ENCODE measurements around the gene UBASH3A. TPM values are rescaled to one million over a fixed set of nuclear protein-coding genes. Genes with fewer than 3 reads are reported as not detected.

Gene UBASH3A, protein sequence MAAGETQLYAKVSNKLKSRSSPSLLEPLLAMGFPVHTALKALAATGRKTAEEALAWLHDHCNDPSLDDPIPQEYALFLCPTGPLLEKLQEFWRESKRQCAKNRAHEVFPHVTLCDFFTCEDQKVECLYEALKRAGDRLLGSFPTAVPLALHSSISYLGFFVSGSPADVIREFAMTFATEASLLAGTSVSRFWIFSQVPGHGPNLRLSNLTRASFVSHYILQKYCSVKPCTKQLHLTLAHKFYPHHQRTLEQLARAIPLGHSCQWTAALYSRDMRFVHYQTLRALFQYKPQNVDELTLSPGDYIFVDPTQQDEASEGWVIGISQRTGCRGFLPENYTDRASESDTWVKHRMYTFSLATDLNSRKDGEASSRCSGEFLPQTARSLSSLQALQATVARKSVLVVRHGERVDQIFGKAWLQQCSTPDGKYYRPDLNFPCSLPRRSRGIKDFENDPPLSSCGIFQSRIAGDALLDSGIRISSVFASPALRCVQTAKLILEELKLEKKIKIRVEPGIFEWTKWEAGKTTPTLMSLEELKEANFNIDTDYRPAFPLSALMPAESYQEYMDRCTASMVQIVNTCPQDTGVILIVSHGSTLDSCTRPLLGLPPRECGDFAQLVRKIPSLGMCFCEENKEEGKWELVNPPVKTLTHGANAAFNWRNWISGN
- polyA plus RNA-seq = 1.6 TPM

- no peak within 1 kb of the TSS for H3K27ac Mint-ChIP-seq
- H3K36me3 Mint-ChIP-seq = no peaks in the 10 kb centered on the region
- peaks cover 0 to 7% (median 2%) of the 10 kb centered on the region in 3 donors for H3K4me1 Mint-ChIP-seq
- H3K9me3 Mint-ChIP-seq = peaks cover 0 to 10% (median 2%) of the 10 kb centered on the region in 3 donors
- peaks cover 3% of the 10 kb centered on the region for H3K27me3 Mint-ChIP-seq
- peak within 1 kb of the TSS in 3 of 4 donors; percentile 63 to 66 (median 65) for H3K4me3 Mint-ChIP-seq
These were observed at the start of gene UBASH3A for GRCh38 chr21:42403611-42404231. TSS of gene UBASH3A (plus strand) at chr21:42403902. CDS start at chr21:42403946, 44 bp downstream.

- H3K4me3 Mint-ChIP-seq = no peak overlapping the region
- peaks cover 3% of the 10 kb centered on the region for H3K36me3 Mint-ChIP-seq
- peaks cover 36% of the 10 kb centered on the region for H3K27me3 Mint-ChIP-seq
- peaks cover 0 to 1% (median 0%) of the 10 kb centered on the region in 3 donors for H3K4me1 Mint-ChIP-seq
- H3K27ac Mint-ChIP-seq = no peak overlapping the region
- H3K9me3 Mint-ChIP-seq = peaks cover 3 to 35% (median 7%) of the 10 kb centered on the region in 3 donors
These were observed 47.7 kb upstream of the UBASH3A start for GRCh38 chr21:42356046-42356445.

GRCh38 chr21:42356650-42357049 is 47.1 kb upstream of the UBASH3A start:
- peaks cover 3% of the 10 kb centered on the region for H3K36me3 Mint-ChIP-seq

DNA sequence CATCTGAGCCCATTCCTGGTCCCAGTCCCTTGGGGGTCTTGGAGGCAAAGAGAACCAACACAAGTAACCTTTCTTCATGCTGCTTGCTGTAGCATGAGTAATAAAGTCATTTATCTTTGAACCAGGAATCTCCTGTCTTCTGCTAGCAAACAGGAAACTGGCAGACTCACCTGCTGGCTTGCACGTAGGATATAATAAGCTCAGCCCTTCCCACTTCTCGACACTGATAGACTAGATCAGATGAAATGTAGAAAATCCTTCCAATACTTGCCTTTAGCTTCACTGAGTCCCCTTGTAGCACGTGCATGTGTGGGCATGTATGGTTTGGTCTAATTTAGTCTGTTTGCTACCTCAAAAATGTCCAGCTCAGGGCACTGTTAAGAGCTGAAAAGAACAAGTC is 46.4 kb upstream of the UBASH3A start:
- Mint-ChIP-seq H3K27me3 (peaks cover 38% of the 10 kb centered on the region), H3K4me1 (peaks cover 0 to 5% (median 3%) of the 10 kb centered on the region in 3 donors)

More at GRCh38 chr21:42356650-42357049, 47.1 kb upstream of the UBASH3A start:
- Mint-ChIP-seq H3K4me3 (no peak overlapping the region), H3K9me3 (peaks cover 3 to 35% (median 7%) of the 10 kb centered on the region in 3 donors), H3K27ac (no peak overlapping the region), H3K27me3 (peaks cover 36% of the 10 kb centered on the region), H3K4me1 (peaks cover 0 to 1% (median 0%) of the 10 kb centered on the region in 3 donors)

GRCh38 chr21:42358261-42358660 is 45.4 kb upstream of the UBASH3A start:
- peaks cover 0 to 11% (median 3%) of the 10 kb centered on the region in 3 donors for H3K4me1 Mint-ChIP-seq
- no peak overlapping the region for H3K27ac Mint-ChIP-seq
- peaks cover 3 to 34% (median 7%) of the 10 kb centered on the region in 3 donors for H3K9me3 Mint-ChIP-seq
- H3K4me3 Mint-ChIP-seq = no peak overlapping the region
- H3K27me3 Mint-ChIP-seq = peaks cover 40% of the 10 kb centered on the region
- H3K36me3 Mint-ChIP-seq = peaks cover 3% of the 10 kb centered on the region

More for the DNA sequence above, 46.4 kb upstream of the UBASH3A start:
- no peak overlapping the region for H3K4me3 Mint-ChIP-seq
- no peak overlapping the region for H3K27ac Mint-ChIP-seq
- H3K9me3 Mint-ChIP-seq = peaks cover 3 to 35% (median 7%) of the 10 kb centered on the region in 3 donors
- peaks cover 3% of the 10 kb centered on the region for H3K36me3 Mint-ChIP-seq

GRCh38 chr21:42358937-42359336 is 44.8 kb upstream of the UBASH3A start:
- H3K27ac Mint-ChIP-seq = no peak overlapping the region
- no peak overlapping the region for H3K4me3 Mint-ChIP-seq
- peaks cover 3 to 28% (median 4%) of the 10 kb centered on the region in 3 donors for H3K9me3 Mint-ChIP-seq
- H3K36me3 Mint-ChIP-seq = peaks cover 3% of the 10 kb centered on the region
- peaks cover 0 to 9% (median 3%) of the 10 kb centered on the region in 3 donors for H3K4me1 Mint-ChIP-seq
- peaks cover 35% of the 10 kb centered on the region for H3K27me3 Mint-ChIP-seq

- Mint-ChIP-seq H3K36me3 (no peaks in the 10 kb centered on the region), H3K9me3 (peaks cover 0 to 14% (median 0%) of the 10 kb centered on the region in 3 donors), H3K4me1 (peaks cover 0 to 9% (median 3%) of the 10 kb centered on the region in 3 donors), H3K27ac (no peak overlapping the region), H3K27me3 (peaks cover 38% of the 10 kb centered on the region), H3K4me3 (no peak overlapping the region)
These were observed 43.4 kb upstream of the UBASH3A start for GRCh38 chr21:42360317-42360716.

DNA sequence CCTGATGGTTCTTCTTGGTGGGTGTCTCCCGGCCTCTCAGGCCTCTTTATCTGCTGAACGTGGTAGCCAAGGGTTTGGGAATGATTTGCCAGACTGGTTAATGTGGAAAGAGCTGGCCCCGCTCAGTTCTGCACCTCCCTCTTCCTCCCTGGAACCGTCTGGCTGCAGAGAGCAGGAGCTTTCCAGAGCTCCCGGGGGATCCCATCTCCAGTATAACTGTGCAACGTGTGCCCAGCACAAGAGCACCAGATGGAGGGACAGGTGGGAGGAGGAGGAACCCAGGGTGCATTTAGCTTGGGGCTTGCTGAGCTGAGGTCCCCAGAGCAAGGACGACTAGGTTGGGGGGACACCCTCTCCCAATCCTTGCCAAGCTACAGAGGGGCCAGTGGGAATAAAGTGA is 42.4 kb upstream of the UBASH3A start:
- H3K27ac Mint-ChIP-seq = no peak overlapping the region
- H3K4me1 Mint-ChIP-seq = peaks cover 0 to 9% (median 3%) of the 10 kb centered on the region in 3 donors
- H3K9me3 Mint-ChIP-seq = peaks cover 0 to 8% (median 0%) of the 10 kb centered on the region in 3 donors
- no peaks in the 10 kb centered on the region for H3K36me3 Mint-ChIP-seq
- H3K4me3 Mint-ChIP-seq = no peak overlapping the region
- peaks cover 36% of the 10 kb centered on the region for H3K27me3 Mint-ChIP-seq

DNA sequence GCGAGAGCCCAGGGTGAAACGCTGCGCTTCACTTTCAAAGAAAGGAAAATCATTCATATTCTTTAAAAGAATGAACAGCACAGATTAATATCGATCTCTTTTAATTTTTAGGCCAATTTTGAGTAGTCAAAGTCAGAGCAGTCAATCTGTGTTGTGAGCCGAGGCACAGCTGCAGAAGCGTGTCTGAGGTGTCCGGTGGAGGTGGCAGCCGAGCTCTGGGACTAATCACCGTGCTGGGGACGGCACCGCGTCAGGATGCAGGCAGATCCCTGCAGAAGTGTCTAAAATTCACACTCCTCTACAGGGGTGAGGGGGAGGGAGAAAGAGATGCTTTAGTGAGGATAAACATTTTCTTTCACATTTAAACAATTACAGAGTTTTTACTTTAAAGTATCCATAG is 41.5 kb upstream of the UBASH3A start:
- no peaks in the 10 kb centered on the region for H3K36me3 Mint-ChIP-seq
- no peak overlapping the region for H3K4me3 Mint-ChIP-seq
- H3K27me3 Mint-ChIP-seq = peaks cover 28% of the 10 kb centered on the region
- peaks cover 0 to 4% (median 0%) of the 10 kb centered on the region in 3 donors for H3K9me3 Mint-ChIP-seq
- no peak overlapping the region for H3K27ac Mint-ChIP-seq
- H3K4me1 Mint-ChIP-seq = peaks cover 0 to 9% (median 3%) of the 10 kb centered on the region in 3 donors

- no peaks in the 10 kb centered on the region for H3K36me3 Mint-ChIP-seq
- H3K4me3 Mint-ChIP-seq = peak overlapping the region in 2 of 4 donors; percentile 58 to 66
- H3K9me3 Mint-ChIP-seq = no peaks in the 10 kb centered on the region
- H3K4me1 Mint-ChIP-seq = peaks cover 0 to 9% (median 3%) of the 10 kb centered on the region in 3 donors
- no peak overlapping the region for H3K27ac Mint-ChIP-seq
- peaks cover 30% of the 10 kb centered on the region for H3K27me3 Mint-ChIP-seq
These were observed 41.0 kb upstream of the UBASH3A start for GRCh38 chr21:42362700-42363099.

- Mint-ChIP-seq H3K36me3 (no peaks in the 10 kb centered on the region), H3K27ac (no peak overlapping the region), H3K27me3 (peaks cover 30% of the 10 kb centered on the region), H3K4me3 (no peak overlapping the region), H3K4me1 (peaks cover 0 to 9% (median 3%) of the 10 kb centered on the region in 3 donors), H3K9me3 (no peaks in the 10 kb centered on the region)
These were observed 40.4 kb upstream of the UBASH3A start for GRCh38 chr21:42363312-42363711.

DNA sequence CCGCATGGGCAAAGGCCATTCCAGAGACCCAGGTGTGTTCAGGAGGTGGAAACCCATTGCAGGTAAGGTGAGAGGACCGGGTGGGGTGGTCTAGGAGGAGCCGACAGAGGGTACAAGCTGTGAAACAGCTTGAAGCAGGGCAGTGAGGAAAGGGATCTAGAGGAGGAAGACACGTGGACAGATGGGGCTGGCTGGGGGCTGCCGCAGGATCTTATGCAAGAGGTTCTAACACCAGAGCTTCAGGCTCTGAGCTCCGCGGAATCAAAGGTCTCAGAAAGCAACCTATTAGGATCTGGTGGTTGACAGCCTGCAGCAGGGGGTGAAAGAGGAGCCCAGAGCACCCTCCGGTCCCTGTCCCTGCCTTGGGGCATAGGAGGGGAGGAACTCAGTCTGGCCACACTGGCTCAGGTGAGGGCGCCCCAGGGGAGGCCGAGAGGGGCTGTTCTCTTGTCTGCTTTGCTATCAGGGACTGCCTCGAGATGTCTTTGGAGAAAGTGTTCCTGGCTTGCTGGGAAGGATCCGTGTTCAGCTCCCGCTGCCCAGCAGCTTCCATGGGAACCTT is 39.3 kb upstream of the UBASH3A start:
- Mint-ChIP-seq H3K36me3 (no peaks in the 10 kb centered on the region), H3K4me1 (peaks cover 0 to 9% (median 3%) of the 10 kb centered on the region in 3 donors), H3K27me3 (peaks cover 23% of the 10 kb centered on the region), H3K4me3 (no peak overlapping the region), H3K27ac (no peak overlapping the region), H3K9me3 (no peaks in the 10 kb centered on the region)

DNA sequence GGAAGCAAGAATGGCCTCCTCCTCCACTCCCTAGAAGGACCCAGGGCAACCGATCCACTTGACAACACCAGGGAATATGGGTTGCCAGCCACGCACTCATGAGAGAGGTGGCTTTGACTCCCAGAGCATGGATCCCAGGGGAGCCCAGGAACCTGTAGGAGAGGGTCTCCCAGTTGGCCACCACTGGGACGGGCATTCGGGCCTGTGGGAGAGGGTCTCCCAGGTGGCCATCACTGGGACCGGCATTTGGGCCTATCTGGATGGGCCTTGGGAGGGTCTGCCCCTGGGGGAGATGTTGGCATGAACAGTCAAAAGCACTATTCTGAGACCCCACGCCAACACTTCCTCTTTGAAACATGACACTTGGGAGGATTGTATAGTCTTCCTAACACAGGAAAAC is 37.9 kb upstream of the UBASH3A start:
- Mint-ChIP-seq H3K4me3 (no peak overlapping the region), H3K4me1 (peaks cover 0 to 9% (median 3%) of the 10 kb centered on the region in 3 donors), H3K9me3 (no peaks in the 10 kb centered on the region), H3K27ac (no peak overlapping the region), H3K27me3 (peaks cover 24% of the 10 kb centered on the region), H3K36me3 (no peaks in the 10 kb centered on the region)

DNA sequence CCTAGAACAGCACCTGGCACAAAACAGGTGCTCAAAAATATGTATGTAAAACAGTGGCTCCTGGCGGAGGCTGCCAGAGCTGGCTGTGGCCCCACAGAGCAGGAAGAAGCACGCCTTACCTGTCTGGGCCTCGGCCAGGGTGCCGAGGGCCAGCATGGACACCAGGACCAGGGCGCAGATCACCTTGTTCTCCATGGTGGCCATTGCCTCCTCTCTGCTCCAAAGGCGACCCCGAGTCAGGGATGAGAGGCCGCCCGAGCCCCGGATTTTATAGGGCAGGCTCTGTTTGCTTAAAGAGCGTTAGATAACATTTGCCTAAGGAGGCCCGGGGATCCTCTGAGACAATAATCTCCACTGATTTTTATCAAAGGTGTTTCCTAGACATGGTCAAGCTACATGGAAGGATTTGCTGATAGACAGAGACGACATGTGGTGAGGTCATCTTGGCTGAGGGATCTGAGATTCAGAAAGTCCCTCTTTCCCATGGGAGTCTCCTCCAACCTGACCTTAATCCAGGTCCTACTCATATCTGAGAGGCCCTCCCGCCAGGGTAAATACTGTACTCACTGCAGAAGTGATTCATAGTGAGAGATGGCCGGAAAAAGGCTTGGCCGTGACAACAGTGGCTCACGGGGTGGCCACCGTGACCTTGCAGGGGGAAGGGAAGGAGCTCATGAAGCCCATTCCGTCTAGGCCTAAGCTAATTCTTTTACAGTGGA is 37.3 kb upstream of the UBASH3A start, which contains the start of gene TFF1:
Gene TFF1, minus strand, starts transcription at position 244 of the 719 bp plus-strand sequence. Its CDS starts 40 bp downstream, at position 204.
- no peak within 1 kb of the TSS for H3K4me3 Mint-ChIP-seq
- H3K27ac Mint-ChIP-seq = peak within 1 kb of the TSS in 1 of 3 donors; percentile 11
- peaks cover 25% of the 10 kb centered on the region for H3K27me3 Mint-ChIP-seq
- H3K9me3 Mint-ChIP-seq = no peaks in the 10 kb centered on the region
- H3K4me1 Mint-ChIP-seq = peaks cover 0 to 9% (median 3%) of the 10 kb centered on the region in 3 donors
- no peaks in the 10 kb centered on the region for H3K36me3 Mint-ChIP-seq

Measured in IgD-negative memory B cell (primary cell).